NB4 (cell line): Measurements from ENCODE around the gene HSD17B1.

Experiments used
- MYC ChIP-seq: IDR thresholded peaks from 2 replicates; pipeline ENCODE4 v1.6.1; 2011; ENCODE audit warnings: low read depth, low read length
- TF ChIP-seq, protein P1 (sequence below): IDR thresholded peaks from one replicate; pipeline ENCODE4 v1.5.1; 2012; ENCODE audit warnings: low read depth, low read length

DNA sequence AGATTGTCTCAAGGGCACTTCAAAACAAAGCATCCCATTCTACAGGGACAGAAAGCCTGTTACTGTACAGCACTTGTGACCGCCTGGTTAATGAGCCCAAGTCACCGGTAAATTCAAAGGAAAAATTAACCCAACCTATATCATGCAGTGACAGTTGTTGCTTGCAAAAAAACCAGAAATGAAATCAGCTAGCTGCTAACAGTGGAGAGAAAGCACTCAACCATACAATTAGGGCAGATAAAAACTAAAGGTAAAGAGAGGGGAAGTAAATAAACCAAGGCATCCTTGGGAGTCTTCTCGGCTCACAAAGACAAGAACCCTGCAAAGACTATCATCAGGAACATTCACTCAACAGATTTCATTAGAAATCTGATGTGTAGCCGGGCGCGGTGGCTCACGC is 50.6 kb downstream of the HSD17B1 start:
- TF ChIP-seq MYC: no peak
- TF ChIP-seq, protein P1, sequence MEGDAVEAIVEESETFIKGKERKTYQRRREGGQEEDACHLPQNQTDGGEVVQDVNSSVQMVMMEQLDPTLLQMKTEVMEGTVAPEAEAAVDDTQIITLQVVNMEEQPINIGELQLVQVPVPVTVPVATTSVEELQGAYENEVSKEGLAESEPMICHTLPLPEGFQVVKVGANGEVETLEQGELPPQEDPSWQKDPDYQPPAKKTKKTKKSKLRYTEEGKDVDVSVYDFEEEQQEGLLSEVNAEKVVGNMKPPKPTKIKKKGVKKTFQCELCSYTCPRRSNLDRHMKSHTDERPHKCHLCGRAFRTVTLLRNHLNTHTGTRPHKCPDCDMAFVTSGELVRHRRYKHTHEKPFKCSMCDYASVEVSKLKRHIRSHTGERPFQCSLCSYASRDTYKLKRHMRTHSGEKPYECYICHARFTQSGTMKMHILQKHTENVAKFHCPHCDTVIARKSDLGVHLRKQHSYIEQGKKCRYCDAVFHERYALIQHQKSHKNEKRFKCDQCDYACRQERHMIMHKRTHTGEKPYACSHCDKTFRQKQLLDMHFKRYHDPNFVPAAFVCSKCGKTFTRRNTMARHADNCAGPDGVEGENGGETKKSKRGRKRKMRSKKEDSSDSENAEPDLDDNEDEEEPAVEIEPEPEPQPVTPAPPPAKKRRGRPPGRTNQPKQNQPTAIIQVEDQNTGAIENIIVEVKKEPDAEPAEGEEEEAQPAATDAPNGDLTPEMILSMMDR: no peak
